ENCODE measurements around the gene GDI1.

The GDI1 gene

GRCh38 chrX:154439841-154440240, 2.9 kb downstream of the GDI1 start:
- FAIRE-seq: no peak

DNA sequence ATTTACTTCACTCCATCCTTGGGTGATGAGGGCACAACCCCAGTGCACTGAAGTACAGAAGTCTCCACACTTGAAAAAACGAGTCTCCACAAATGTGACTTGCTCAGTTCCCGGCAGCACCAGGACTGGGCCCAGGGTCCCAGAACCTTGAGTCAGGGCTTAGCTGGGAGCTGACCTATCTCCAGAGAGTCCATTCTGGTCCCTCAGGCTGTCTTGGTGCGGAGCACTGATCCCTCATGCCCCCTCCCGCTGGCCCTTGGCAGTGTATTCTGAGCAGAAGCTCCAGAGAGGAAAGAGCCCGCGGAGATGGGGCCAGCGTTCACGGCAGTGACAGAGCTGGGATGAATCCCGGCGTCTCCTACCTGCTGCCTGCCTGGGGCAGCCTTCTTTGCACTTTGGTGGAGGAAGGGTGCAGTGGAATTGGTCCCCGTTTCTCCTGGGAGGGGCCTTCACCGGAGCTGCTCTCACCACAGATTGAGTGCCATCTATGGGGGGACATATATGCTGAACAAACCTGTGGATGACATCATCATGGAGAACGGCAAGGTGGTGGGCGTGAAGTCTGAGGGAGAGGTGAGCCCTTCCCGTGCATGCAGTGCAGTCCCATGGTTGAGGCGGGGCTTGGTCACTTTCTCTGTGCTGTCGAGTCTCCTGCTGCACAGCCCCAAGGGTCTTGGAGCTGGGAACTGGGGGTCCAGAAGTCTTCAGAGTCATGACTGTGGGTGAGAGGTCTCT, 3.8 kb downstream of the GDI1 start:
- FAIRE-seq: no peak

DNA sequence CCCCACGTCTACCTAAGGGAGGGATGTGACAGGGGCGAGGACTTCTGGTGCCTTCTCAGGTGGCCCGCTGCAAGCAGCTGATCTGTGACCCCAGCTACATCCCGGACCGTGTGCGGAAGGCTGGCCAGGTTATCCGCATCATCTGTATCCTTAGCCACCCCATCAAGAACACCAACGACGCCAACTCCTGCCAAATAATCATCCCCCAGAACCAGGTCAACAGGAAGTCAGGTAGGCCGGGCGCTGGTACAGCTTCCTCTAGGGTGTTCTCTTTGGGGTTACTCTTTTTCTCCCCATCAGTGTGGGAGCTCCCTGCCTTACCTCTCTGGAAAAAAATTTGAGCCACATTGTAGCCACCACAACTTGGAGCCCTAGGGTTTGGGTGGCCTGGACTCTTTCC, 4.6 kb downstream of the GDI1 start:
- no peak for FAIRE-seq

DNA sequence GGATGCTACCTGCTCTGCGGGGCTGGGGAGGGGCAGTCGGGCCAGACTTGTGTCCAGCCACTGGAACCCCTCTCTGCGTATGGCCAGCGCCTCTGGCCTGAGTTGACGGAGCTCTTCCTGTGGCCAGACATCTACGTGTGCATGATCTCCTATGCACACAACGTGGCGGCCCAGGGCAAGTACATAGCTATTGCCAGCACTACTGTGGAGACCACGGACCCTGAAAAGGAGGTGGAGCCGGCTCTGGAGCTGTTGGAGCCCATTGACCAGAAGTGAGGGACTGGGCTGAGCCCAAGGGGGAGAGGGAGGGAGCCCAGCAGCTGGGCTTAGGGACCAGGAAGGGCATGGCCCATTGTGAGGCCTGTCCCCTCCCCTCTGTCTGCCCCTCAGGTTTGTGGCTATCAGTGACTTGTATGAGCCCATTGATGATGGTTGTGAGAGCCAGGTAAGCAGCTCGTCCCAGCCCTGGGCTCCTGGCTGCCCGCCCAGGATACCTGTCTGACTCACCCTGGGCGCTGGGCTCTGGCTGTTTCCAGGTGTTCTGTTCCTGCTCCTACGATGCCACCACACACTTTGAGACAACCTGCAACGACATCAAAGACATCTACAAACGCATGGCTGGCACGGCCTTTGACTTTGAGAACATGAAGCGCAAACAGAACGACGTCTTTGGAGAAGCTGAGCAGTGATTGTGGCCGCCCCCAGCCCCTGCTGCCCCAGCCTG, 5.2 kb downstream of the GDI1 start:
- no peak for FAIRE-seq

GRCh38 chrX:154443479-154443910, 6.5 kb downstream of the GDI1 start:
- no peak for FAIRE-seq

DNA sequence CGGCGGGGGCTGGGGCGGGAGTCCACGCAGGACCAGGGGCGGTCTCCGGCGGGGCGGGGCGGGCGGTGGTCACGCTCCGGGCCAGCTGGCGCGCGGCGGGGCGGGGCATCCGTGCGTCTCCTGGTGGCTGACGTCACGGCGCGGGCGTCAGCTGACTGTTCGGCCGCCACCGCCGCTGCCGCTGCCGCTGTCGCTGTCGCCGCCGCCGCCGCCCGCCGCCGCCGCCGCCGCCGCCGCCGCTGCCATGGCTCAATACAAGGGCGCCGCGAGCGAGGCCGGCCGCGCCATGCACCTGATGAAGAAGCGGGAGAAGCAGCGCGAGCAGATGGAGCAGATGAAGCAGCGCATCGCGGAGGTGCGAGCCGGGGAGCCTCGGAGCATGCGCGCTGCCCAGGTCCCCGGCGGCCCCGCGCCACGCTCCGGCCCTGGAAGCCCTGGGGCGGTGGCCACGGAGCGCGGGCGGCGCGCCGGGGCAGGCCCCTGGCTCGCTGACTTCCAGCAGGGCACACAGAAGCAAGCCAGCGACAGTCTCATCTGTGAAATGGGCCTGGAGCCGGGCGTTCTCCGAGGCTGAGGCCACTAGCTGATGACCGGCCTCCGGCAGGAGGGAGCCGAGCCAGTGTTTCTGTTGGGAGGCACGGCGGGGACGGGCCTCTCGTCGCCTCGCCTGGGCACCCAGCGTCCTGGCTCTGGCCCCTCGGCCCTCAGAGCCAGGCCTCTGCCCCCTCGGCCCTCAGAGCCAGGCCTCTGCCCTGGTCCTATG, 7.2 kb downstream of the GDI1 start, which contains the start of gene FAM50A:
FAM50A (plus strand) TSS at position 150 of the 763 bp plus-strand sequence; CDS start at position 245, 95 bp downstream.
- no peak for FAIRE-seq

DNA sequence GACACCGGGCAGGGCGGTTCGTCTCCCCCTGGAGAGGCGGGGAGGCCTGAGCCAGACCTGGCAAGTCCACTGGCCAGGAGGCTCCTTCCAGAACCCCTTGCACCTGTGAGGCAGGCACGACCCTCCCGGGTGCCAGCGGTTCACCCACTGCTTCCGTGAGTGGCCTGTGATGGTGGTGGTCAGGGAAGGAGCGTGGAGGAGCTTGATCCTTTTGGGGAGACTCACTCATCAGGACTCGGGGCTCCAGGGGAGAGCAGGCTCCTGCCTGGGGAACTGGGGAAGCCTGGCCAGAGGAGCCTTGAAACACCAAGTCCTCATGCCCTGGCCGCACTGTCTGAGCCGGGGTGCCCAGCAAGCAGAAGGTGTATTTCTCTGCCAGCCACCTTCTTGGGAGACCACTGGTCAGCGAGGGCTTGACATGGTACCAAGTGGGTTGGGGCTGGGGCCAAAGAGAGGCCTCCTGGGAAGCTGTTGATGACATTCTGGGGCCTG, 7.8 kb downstream of the GDI1 start:
- no peak for FAIRE-seq

DNA sequence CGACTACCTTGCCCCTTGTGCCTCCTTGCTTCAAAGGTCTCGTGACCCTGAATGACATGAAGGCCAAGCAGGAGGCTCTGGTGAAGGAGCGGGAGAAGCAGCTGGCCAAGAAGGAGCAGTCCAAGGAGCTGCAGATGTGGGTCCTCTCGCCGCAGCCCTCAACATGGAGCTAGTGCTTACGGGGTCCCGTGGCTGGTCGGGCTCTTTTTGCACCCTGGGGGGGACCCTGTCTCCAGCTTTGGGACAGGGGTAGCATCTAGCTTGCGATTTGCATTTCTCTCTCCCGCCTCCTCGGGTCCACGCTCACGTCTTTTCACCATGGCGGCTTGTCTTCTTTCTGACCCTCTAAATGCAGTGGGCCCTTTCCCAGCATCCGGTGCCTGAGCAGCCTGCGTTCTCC, 8.8 kb downstream of the GDI1 start:
- no peak for FAIRE-seq

DNA sequence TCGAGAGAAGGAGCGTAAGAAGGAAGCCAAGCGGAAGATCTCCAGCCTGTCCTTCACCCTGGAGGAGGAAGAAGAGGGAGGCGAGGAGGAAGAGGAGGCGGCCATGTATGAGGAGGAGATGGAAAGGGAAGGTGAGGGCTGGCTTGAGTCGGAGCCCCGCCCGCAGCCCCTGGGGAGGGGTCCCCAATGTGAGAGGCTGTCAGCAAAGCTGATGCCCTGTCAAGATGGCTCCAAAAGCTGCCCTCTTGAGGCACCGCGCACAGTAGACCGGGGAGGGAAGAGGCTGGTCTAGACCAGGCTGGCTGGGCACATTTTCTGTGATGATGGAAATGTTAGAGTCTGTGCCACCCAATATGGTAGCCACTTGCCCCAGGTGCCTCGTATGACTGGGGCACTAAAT, 9.5 kb downstream of the GDI1 start:
- no peak for FAIRE-seq

DNA sequence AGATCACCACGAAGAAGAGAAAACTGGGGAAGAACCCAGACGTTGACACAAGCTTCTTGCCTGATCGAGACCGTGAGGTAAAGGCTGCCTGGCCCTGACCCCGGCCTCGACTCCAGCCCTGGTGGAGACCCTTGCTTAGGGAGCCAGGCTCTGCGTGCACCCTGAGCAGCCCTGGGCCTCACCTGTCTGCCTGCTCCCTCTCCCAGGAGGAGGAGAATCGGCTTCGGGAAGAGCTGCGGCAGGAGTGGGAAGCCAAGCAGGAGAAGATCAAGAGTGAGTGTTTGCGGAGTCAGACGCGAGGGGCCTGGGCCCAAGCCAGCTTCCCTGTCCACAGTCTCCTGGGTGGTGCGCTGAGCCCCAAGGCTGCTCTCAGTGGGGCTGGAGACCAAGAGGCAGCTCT, 11.5 kb downstream of the GDI1 start:
- FAIRE-seq: no peak

GRCh38 chrX:154449618-154450017, 12.7 kb downstream of the GDI1 start:
- no peak for FAIRE-seq

DNA sequence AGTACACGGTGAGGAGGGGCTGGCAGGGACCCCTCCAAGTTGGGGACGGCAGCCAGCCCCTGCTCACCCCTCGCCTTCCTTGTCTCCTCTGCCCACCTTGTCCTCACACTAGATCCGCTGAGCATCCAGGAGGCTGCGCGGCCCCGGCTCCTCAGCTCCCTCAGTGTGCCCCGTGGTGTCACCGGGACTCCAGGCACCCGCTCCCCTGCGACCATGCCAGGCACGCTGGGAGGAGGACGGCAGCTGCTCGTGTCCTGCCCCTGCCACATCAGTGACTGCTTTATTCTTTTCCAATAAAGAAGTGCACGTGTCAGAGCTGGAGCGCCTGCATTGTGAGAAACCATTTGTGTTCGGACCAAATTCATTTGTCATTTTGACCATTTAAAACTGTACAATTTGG, 13.4 kb downstream of the GDI1 start:
- no peak for FAIRE-seq

GRCh38 chrX:154452823-154453222, 15.9 kb downstream of the GDI1 start:
- FAIRE-seq: no peak

- FAIRE-seq: no peak
Observed at GRCh38 chrX:154457491-154458115, 20.6 kb downstream of the GDI1 start.

GRCh38 chrX:154458116-154458953, 21.4 kb downstream of the GDI1 start, which contains the start of gene PLXNA3:
TSS of gene PLXNA3 (plus strand) at chrX:154458281. CDS start at chrX:154460184, 1,903 bp downstream.
- no peak for FAIRE-seq

GRCh38 chrX:154458954-154459778, 22.2 kb downstream of the GDI1 start:
- FAIRE-seq: no peak

- no peak for FAIRE-seq
Observed at GRCh38 chrX:154459832-154460231, 22.9 kb downstream of the GDI1 start.

DNA sequence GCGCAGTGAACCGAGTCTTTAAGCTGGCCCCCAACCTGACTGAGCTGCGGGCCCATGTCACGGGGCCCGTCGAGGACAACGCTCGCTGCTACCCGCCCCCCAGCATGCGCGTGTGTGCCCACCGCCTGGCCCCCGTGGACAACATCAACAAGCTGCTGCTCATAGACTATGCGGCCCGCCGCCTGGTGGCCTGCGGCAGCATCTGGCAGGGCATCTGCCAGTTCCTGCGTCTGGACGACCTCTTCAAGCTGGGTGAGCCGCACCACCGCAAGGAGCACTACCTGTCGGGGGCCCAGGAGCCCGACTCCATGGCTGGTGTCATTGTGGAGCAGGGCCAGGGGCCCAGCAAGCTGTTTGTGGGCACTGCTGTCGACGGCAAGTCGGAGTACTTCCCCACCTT, 23.4 kb downstream of the GDI1 start:
- no peak for FAIRE-seq

DNA sequence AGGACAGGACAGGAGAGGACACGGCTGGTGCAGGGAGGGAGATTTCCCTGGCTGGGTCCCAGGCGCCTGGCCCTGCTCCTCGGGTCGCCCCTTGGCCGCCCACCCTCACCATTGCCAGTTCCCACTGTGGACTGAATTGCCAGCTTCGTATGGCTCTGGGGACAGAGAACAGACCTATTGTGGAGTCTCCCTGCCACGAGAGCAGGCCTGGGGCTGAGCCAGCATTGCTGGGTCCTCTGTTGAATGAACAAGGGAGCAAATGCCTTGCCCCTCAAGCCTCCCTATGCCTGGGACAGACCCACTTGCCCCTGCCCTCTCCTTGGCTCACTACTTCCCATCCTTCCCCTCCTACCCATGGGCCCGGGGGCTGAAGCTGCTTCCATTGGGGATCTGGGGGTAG, 25.4 kb downstream of the GDI1 start:
- FAIRE-seq: no peak

DNA sequence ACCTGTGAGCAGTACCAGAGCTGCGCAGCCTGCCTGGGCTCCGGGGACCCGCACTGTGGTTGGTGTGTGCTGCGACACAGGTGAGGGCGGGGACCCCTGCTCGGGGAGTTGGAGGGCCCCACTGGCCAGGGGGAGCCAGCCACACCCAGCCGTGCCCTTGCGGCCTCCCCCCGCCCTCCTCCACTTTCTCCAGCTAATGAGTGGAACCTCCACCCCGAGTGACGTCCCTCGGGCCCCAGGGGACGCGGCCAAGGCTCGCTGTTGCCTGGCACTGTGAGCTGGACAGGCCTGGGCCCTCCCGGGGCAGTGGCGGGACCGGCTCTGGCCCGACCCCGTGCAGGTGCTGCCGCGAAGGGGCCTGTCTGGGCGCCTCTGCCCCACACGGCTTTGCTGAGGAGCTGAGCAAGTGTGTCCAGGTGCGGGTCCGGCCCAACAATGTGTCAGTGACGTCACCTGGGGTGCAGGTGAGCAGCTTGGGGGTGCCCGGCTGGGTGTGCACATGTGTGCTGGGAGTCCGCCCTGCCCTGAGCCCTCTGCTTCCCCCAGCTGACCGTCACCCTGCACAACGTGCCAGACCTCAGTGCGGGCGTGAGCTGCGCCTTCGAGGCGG, 26.8 kb downstream of the GDI1 start:
- no peak for FAIRE-seq

All from A204.1 (cell line).